Neural cell (in vitro differentiated cells): ENCODE data around the gene KIF6. TPM values are rescaled to one million over a fixed set of nuclear protein-coding genes. Genes with fewer than 3 reads are reported as not detected.
A peak's percentile ranks its signal among the peaks of the same experiment; 100 is the strongest.

Experiments used
- H2AFZ ChIP-seq: fragments of 200-600, 300-800 bp; sonication (generic), shearing (Covaris generic); 2 replicates; pipeline ENCODE4 v1.6.0; 2014; ENCODE audit warnings: low read depth, mild to moderate bottlenecking, antibody characterized with exemption, low read length, moderate library complexity
- H3F3A ChIP-seq: fragments of 200-600 bp; shearing (Covaris generic); 2 replicates; pipeline ENCODE4 v1.6.1; 2016; ENCODE audit warnings: mild to moderate bottlenecking, moderate library complexity, mixed read lengths, antibody characterized with exemption, low read length; ENCODE audit not compliant: insufficient read depth, poor library complexity, severe bottlenecking
- H3K27ac ChIP-seq: fragments of 200-600, 300-800 bp; sonication (generic), shearing (Covaris generic); 2 replicates; pipeline ENCODE4 v1.5.1; 2014; ENCODE audit warnings: mild to moderate bottlenecking, low read length, moderate library complexity
- H3K27me3 ChIP-seq: fragments of 300-800, 200-600 bp; sonication (generic), shearing (Covaris generic); 2 replicates; pipeline ENCODE4 v1.6.0; 2014; ENCODE audit warnings: mild to moderate bottlenecking, low read depth, low read length, moderate library complexity; ENCODE audit not compliant: insufficient read depth
- H3K36me3 ChIP-seq: fragments of 300-800, 200-600 bp; sonication (generic), shearing (Covaris generic); 2 replicates; pipeline ENCODE4 v1.5.1; 2014; ENCODE audit warnings: mild to moderate bottlenecking, antibody characterized with exemption, low read length, moderate library complexity; ENCODE audit not compliant: insufficient read depth
- H3K4me2 ChIP-seq: fragments of 300-800, 200-600 bp; sonication (generic), shearing (Covaris generic); 2 replicates; pipeline ENCODE4 v1.6.0; 2014; ENCODE audit warnings: mild to moderate bottlenecking, low read length
- H3K4me3 ChIP-seq: fragments of 300-800, 200-600 bp; sonication (generic), shearing (Covaris generic); 2 replicates; pipeline ENCODE4 v1.5.1; 2014; ENCODE audit warnings: mild to moderate bottlenecking, low read length, moderate library complexity
- H3K79me2 ChIP-seq: fragments of 200-600 bp; shearing (Covaris generic); replicated peaks from 2 replicates; pipeline ENCODE4 v1.6.0; 2014; ENCODE audit warnings: mild to moderate bottlenecking, low read length, moderate library complexity; ENCODE audit not compliant: insufficient read depth
- H3K9ac ChIP-seq: fragments of 300-800, 200-600 bp; sonication (generic), shearing (Covaris generic); 2 replicates; pipeline ENCODE4 v1.6.1; 2016; ENCODE audit warnings: mild to moderate bottlenecking, low read length, mixed read lengths
- H3K9me2 ChIP-seq: fragments of 200-600 bp; shearing (Covaris generic); 2 replicates; pipeline ENCODE4 v1.6.1; 2016; ENCODE audit warnings: mild to moderate bottlenecking, low read length, mixed read lengths; ENCODE audit not compliant: insufficient read depth
- H3K9me3 ChIP-seq: fragments of 200-600, 300-800 bp; sonication (generic), shearing (Covaris generic); 2 replicates; pipeline ENCODE4 v1.6.1; 2016; ENCODE audit warnings: mild to moderate bottlenecking, mixed run types, low read length, moderate library complexity, mixed read lengths
- H4K20me1 ChIP-seq: fragments of 200-600 bp; shearing (Covaris generic); 2 replicates; pipeline ENCODE4 v1.6.1; 2016; ENCODE audit warnings: mild to moderate bottlenecking, mixed run types; ENCODE audit not compliant: insufficient read depth
- EP300 ChIP-seq: fragments of 450-650 bp; conservative IDR thresholded peaks from 2 replicates; pipeline ENCODE4 v1.6.1; 2014; ENCODE audit warnings: antibody characterized with exemption, mild to moderate bottlenecking, moderate library complexity; ENCODE audit not compliant: poor library complexity, severe bottlenecking
- EZH2 ChIP-seq: fragments of 200-600, 300-800 bp; shearing (Covaris generic), sonication (generic); IDR thresholded peaks from 2 replicates; pipeline ENCODE4 v1.6.1; 2014; ENCODE audit warnings: antibody characterized with exemption, low read length, borderline replicate concordance, mild to moderate bottlenecking; ENCODE audit not compliant: insufficient read depth, poor library complexity, severe bottlenecking
- MXI1 ChIP-seq: fragments of 450-650 bp; conservative IDR thresholded peaks from 2 replicates; pipeline ENCODE4 v1.6.1; 2014; ENCODE audit warnings: antibody characterized with exemption, mild to moderate bottlenecking; ENCODE audit not compliant: poor library complexity, severe bottlenecking
- POLR2AphosphoS5 ChIP-seq: IDR thresholded peaks from 2 replicates; pipeline ENCODE4 v1.6.1; 2012
- RAD21 ChIP-seq: fragments of 450-650 bp; conservative IDR thresholded peaks from 2 replicates; pipeline ENCODE4 v1.6.1; 2014; ENCODE audit warnings: antibody characterized with exemption, mild to moderate bottlenecking, moderate library complexity
- SMC3 ChIP-seq: fragments of 450-650 bp; conservative IDR thresholded peaks from 2 replicates; pipeline ENCODE4 v1.6.1; 2014; ENCODE audit warnings: antibody characterized with exemption, mild to moderate bottlenecking, moderate library complexity; ENCODE audit not compliant: poor library complexity
- TAF1 ChIP-seq: IDR thresholded peaks from 2 replicates; pipeline ENCODE4 v1.6.1; 2012; ENCODE audit warnings: low read depth
- polyA plus RNA-seq: library from polyadenylated mRNA; depleted of rRNA; stranded (reverse); fragments of >200 nt; gene quantifications from 2 replicates; pipeline ENCODE4 v1.2.3, GENCODE V29; 2014
- TF ChIP-seq, protein P1 (sequence below): fragments of 450-650 bp; IDR thresholded peaks from 2 replicates; pipeline ENCODE4 v1.5.1; 2014; ENCODE audit warnings: antibody characterized with exemption, mild to moderate bottlenecking, moderate library complexity; ENCODE audit not compliant: poor library complexity, severe bottlenecking
- TF ChIP-seq, protein P2 (sequence below): IDR thresholded peaks from 2 replicates; pipeline ENCODE4 v1.6.1; 2012; ENCODE audit warnings: borderline replicate concordance

Gene KIF6
- polyA plus RNA-seq, 1 donor from 2014 or later = 2.1 TPM

DNA sequence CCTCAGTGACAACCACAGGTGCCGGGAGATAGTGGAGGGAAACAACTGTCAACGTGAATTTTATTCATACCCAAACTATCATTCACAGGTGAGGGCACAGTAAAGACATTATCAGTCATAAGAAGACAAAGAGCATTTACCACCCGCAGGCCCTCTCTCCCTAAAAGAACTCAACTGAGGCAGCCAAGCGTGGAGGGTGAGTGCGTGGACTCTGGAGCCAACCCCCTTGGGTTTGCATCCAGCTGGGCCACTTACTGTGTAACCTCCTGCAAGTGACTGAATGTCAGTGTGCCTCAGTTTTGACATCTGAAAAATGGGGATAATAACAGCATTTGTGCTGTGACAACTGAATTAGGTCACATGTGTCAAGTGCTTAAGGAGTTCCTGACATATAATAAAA is 332.1 kb downstream of the KIF6 start:
- Histone ChIP-seq H2AFZ (no peak overlapping the region), H3K4me2 (no peak overlapping the region), H3K9me3 (no peaks in the 10 kb centered on the region), H3K4me3 (no peak overlapping the region), H3K36me3 (no peaks in the 10 kb centered on the region), H3K27me3 (no peaks in the 10 kb centered on the region), H3K79me2 (no peaks in the 10 kb centered on the region), H3K27ac (no peak overlapping the region), H4K20me1 (no peaks in the 10 kb centered on the region), H3K9ac (no peak overlapping the region), H3F3A (no peaks in the 10 kb centered on the region), H3K9me2 (no peaks in the 10 kb centered on the region)
- no peak for TF ChIP-seq TAF1
- TF ChIP-seq, protein P1, sequence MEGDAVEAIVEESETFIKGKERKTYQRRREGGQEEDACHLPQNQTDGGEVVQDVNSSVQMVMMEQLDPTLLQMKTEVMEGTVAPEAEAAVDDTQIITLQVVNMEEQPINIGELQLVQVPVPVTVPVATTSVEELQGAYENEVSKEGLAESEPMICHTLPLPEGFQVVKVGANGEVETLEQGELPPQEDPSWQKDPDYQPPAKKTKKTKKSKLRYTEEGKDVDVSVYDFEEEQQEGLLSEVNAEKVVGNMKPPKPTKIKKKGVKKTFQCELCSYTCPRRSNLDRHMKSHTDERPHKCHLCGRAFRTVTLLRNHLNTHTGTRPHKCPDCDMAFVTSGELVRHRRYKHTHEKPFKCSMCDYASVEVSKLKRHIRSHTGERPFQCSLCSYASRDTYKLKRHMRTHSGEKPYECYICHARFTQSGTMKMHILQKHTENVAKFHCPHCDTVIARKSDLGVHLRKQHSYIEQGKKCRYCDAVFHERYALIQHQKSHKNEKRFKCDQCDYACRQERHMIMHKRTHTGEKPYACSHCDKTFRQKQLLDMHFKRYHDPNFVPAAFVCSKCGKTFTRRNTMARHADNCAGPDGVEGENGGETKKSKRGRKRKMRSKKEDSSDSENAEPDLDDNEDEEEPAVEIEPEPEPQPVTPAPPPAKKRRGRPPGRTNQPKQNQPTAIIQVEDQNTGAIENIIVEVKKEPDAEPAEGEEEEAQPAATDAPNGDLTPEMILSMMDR = no peak
- no peak for TF ChIP-seq EP300
- TF ChIP-seq EZH2 = no peak
- no peak for TF ChIP-seq RAD21
- TF ChIP-seq POLR2AphosphoS5 = no peak
- TF ChIP-seq SMC3 = no peak
- no peak for TF ChIP-seq MXI1

DNA sequence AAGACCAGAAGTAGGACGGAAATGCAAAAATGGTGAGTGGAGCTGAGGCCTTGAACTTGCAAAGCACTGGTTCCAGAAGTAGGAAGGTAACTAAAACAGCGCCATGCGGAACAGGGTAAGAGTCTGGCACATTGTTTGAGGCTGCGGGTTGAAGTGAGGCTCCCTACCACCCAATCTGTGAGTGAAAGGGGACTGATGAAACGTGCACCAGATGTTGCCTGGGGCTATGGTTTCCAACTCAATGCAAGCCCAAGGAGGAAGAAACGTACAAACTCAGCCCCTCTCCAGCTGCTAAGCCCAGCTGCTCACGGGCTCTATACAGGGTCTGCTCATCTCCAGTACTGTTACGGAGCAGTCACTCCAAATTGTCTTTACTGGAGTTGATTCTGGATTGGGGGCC is 334.0 kb downstream of the KIF6 start:
- TF ChIP-seq TAF1 = no peak
- TF ChIP-seq SMC3 = no peak
- no peak for TF ChIP-seq EZH2
- no peak for TF ChIP-seq RAD21
- TF ChIP-seq, protein P2, sequence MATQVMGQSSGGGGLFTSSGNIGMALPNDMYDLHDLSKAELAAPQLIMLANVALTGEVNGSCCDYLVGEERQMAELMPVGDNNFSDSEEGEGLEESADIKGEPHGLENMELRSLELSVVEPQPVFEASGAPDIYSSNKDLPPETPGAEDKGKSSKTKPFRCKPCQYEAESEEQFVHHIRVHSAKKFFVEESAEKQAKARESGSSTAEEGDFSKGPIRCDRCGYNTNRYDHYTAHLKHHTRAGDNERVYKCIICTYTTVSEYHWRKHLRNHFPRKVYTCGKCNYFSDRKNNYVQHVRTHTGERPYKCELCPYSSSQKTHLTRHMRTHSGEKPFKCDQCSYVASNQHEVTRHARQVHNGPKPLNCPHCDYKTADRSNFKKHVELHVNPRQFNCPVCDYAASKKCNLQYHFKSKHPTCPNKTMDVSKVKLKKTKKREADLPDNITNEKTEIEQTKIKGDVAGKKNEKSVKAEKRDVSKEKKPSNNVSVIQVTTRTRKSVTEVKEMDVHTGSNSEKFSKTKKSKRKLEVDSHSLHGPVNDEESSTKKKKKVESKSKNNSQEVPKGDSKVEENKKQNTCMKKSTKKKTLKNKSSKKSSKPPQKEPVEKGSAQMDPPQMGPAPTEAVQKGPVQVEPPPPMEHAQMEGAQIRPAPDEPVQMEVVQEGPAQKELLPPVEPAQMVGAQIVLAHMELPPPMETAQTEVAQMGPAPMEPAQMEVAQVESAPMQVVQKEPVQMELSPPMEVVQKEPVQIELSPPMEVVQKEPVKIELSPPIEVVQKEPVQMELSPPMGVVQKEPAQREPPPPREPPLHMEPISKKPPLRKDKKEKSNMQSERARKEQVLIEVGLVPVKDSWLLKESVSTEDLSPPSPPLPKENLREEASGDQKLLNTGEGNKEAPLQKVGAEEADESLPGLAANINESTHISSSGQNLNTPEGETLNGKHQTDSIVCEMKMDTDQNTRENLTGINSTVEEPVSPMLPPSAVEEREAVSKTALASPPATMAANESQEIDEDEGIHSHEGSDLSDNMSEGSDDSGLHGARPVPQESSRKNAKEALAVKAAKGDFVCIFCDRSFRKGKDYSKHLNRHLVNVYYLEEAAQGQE = no peak
- no peak for TF ChIP-seq MXI1
- no peak for TF ChIP-seq POLR2AphosphoS5
- H2AFZ ChIP-seq = no peak overlapping the region

DNA sequence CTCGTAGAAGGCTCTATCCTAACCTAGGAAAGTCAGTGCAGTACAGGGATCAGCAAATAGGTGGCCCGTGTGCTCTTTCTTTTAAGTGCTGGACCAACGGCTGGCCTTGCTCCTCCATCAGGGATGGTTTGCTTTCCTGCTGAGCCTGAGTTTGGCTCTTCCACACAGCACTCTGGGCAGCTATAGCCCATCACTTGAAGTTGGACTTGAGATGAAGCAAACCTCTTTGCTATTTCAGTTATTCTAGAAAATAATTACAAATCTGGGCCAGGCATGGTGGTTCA is 335.8 kb downstream of the KIF6 start:
- H3K9ac ChIP-seq = no peak overlapping the region
- TF ChIP-seq POLR2AphosphoS5 (no peak), EZH2 (no peak), SMC3 (peak; percentile 25), RAD21 (peak; percentile 38)
- TF ChIP-seq, protein P1 = peak; percentile 32
- TF ChIP-seq, protein P2 = no peak
- H3K9me2 ChIP-seq = no peaks in the 10 kb centered on the region
- H3K36me3 ChIP-seq = no peaks in the 10 kb centered on the region
- no peaks in the 10 kb centered on the region for H4K20me1 ChIP-seq
- H3K27ac ChIP-seq = no peak overlapping the region
- H3K4me3 ChIP-seq = no peak overlapping the region
- no peaks in the 10 kb centered on the region for H3K27me3 ChIP-seq
- no peaks in the 10 kb centered on the region for H3K79me2 ChIP-seq
- H3K9me3 ChIP-seq = no peaks in the 10 kb centered on the region
- H2AFZ ChIP-seq = no peak overlapping the region
- H3K4me2 ChIP-seq = no peak overlapping the region
- H3F3A ChIP-seq = no peaks in the 10 kb centered on the region

More for the DNA sequence above, 334.0 kb downstream of the KIF6 start:
- Histone ChIP-seq H3K9ac (no peak overlapping the region), H3K36me3 (no peaks in the 10 kb centered on the region), H3F3A (no peaks in the 10 kb centered on the region), H4K20me1 (no peaks in the 10 kb centered on the region), H3K4me3 (no peak overlapping the region), H3K79me2 (no peaks in the 10 kb centered on the region), H3K4me2 (no peak overlapping the region), H3K27me3 (no peaks in the 10 kb centered on the region), H3K9me2 (no peaks in the 10 kb centered on the region), H3K27ac (no peak overlapping the region), H3K9me3 (no peaks in the 10 kb centered on the region)
